DOHH2 (cell line): ENCODE results near the gene ZNF668.

Experiments used
- H3F3A ChIP-seq: fragments of 200-600 bp; sonication (generic), shearing (Covaris generic); 2 replicates; pipeline ENCODE4 v1.6.0; 2016; ENCODE audit warnings: antibody characterized with exemption, mild to moderate bottlenecking; ENCODE audit not compliant: control insufficient read depth, insufficient read depth
- H3K27ac ChIP-seq: fragments of 200-600 bp; sonication (generic); 2 replicates; pipeline ENCODE4 v1.5.1; 2014; ENCODE audit warnings: low read depth, mild to moderate bottlenecking, low read length, moderate library complexity
- H3K27me3 ChIP-seq: fragments of 200-600 bp; sonication (generic); 2 replicates; pipeline ENCODE4 v1.6.1; 2014; ENCODE audit warnings: mild to moderate bottlenecking, low read length, mixed read lengths; ENCODE audit not compliant: control insufficient read depth
- H3K36me3 ChIP-seq: fragments of 200-600 bp; sonication (generic); 2 replicates; pipeline ENCODE4 v1.6.1; 2014; ENCODE audit warnings: mild to moderate bottlenecking, low read length, moderate library complexity, mixed read lengths; ENCODE audit not compliant: control insufficient read depth
- H3K4me1 ChIP-seq: fragments of 200-600 bp; sonication (generic); 2 replicates; pipeline ENCODE4 v1.6.1; 2014; ENCODE audit warnings: mild to moderate bottlenecking, low read length, mixed read lengths; ENCODE audit not compliant: control insufficient read depth
- H3K4me2 ChIP-seq: fragments of 200-600 bp; sonication (generic); 2 replicates; pipeline ENCODE4 v1.6.0; 2014; ENCODE audit warnings: mild to moderate bottlenecking, low read length, moderate library complexity
- H3K4me3 ChIP-seq: fragments of 200-600 bp; sonication (generic); 2 replicates; pipeline ENCODE4 v1.5.1; 2014; ENCODE audit warnings: mild to moderate bottlenecking, low read length, mixed read lengths
- H3K79me2 ChIP-seq: fragments of 200-600 bp; sonication (generic); 2 replicates; pipeline ENCODE4 v1.6.1; 2014; ENCODE audit warnings: mild to moderate bottlenecking, low read length, mixed read lengths; ENCODE audit not compliant: control insufficient read depth
- H3K9me2 ChIP-seq: fragments of 200-600 bp; sonication (generic); replicated peaks from 2 replicates; pipeline ENCODE4 v1.6.1; 2014; ENCODE audit warnings: mild to moderate bottlenecking, low read length, mixed read lengths; ENCODE audit not compliant: control insufficient read depth
- H3K9me3 ChIP-seq: fragments of 200-600 bp; sonication (generic); 2 replicates; pipeline ENCODE4 v1.6.1; 2014; ENCODE audit warnings: antibody characterized with exemption, low read length, mixed read lengths; ENCODE audit not compliant: control insufficient read depth, insufficient read depth
- H4K20me1 ChIP-seq: fragments of 200-600 bp; sonication (generic); 2 replicates; pipeline ENCODE4 v1.6.0; 2014; ENCODE audit warnings: low read depth, mild to moderate bottlenecking, antibody characterized with exemption, low read length, moderate library complexity; ENCODE audit not compliant: control insufficient read depth, insufficient read depth
- EZH2phosphoT487 ChIP-seq: fragments of 200-600 bp; sonication (generic); IDR thresholded peaks from 2 replicates; pipeline ENCODE4 v1.6.1; 2017; ENCODE audit warnings: borderline replicate concordance, mild to moderate bottlenecking, antibody characterized with exemption, low read length, moderate library complexity, mixed read lengths
- TF ChIP-seq, protein P1 (sequence below): fragments of 200-600 bp; sonication (generic); IDR thresholded peaks from one replicate; pipeline ENCODE4 v1.5.1; 2014; ENCODE audit warnings: antibody characterized with exemption, mild to moderate bottlenecking, low read depth, low read length; ENCODE audit not compliant: poor library complexity, severe bottlenecking

ZNF668 gene

DNA sequence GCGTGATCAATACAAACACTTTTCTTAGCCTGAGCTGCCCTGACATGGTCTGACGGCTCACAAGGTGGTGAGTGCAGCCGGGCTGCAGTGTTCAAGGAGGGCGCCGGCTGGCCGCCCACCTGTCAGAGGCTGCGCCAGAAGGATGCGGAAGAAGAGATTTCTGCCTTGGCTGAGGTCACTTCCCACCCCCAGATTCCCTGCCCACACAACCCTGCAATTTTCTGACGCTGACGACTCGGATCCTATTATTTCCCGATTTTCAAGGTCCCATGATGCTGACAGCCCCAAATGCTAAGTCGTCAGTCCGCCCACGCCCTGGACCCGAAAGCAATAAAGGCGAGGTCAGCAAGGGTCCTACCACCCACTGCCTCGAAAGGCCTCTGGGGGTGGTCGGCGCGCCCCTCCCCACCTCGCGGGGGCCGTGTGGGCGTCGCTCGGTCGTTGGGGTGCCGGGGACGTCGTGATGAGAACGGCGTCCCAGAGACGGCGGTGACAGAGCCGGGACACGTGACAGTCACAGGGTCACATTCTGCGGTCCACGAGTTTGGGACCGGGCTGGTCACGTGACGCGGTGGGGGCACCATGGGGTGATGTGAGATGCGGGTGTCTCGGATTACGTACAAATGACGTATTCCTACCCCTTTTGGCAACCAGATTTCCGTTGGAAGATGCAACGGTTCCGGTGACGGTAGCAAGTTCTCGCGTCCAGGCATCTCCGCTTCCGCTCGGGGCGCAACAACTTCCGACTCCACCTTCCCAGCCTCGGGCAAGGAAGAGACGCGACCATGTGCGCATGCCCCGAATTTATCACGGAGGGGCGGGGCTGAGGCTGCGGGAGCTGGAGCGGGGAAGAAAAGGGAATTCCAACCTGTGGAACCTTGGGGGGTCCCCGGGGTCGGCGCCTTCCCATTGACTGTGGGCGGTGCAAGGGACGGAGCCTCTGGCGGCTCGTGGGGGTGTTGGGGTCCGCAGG is 41.0 kb downstream of the ZNF668 start, which contains the start of gene STX4:
STX4 (plus strand) TSS at position 823 of the 973 bp plus-strand sequence. CDS start 248 bp downstream, outside the sequence.
- H3K27ac ChIP-seq: peak within 1 kb of the TSS; percentile 56
- H3K9me2 ChIP-seq: no peaks in the 10 kb centered on the region
- H3K27me3 ChIP-seq: no peaks in the 10 kb centered on the region

GRCh38 chr16:31031276-31031675 is 42.8 kb downstream of the ZNF668 start:
- TF ChIP-seq EZH2phosphoT487: no peak
- TF ChIP-seq, protein P1, sequence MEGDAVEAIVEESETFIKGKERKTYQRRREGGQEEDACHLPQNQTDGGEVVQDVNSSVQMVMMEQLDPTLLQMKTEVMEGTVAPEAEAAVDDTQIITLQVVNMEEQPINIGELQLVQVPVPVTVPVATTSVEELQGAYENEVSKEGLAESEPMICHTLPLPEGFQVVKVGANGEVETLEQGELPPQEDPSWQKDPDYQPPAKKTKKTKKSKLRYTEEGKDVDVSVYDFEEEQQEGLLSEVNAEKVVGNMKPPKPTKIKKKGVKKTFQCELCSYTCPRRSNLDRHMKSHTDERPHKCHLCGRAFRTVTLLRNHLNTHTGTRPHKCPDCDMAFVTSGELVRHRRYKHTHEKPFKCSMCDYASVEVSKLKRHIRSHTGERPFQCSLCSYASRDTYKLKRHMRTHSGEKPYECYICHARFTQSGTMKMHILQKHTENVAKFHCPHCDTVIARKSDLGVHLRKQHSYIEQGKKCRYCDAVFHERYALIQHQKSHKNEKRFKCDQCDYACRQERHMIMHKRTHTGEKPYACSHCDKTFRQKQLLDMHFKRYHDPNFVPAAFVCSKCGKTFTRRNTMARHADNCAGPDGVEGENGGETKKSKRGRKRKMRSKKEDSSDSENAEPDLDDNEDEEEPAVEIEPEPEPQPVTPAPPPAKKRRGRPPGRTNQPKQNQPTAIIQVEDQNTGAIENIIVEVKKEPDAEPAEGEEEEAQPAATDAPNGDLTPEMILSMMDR: no peak
- no peaks in the 10 kb centered on the region for H3K9me3 ChIP-seq
- H3K27me3 ChIP-seq: no peaks in the 10 kb centered on the region
- no peak overlapping the region for H3K27ac ChIP-seq
- H3K4me3 ChIP-seq: no peak overlapping the region
- no peaks in the 10 kb centered on the region for H3K9me2 ChIP-seq
- peaks cover 11% of the 10 kb centered on the region for H3K79me2 ChIP-seq
- H4K20me1 ChIP-seq: no peaks in the 10 kb centered on the region
- no peaks in the 10 kb centered on the region for H3F3A ChIP-seq
- peaks cover 11% of the 10 kb centered on the region for H3K36me3 ChIP-seq
- no peak overlapping the region for H3K4me2 ChIP-seq
- peaks cover 20% of the 10 kb centered on the region for H3K4me1 ChIP-seq

More for the DNA sequence above, 41.0 kb downstream of the ZNF668 start, which contains the start of gene STX4:
- Histone ChIP-seq H3K36me3 (peaks cover 14% of the 10 kb centered on the region), H3K79me2 (peaks cover 11% of the 10 kb centered on the region), H3K4me1 (peaks cover 20% of the 10 kb centered on the region), H3K9me3 (no peaks in the 10 kb centered on the region), H4K20me1 (no peaks in the 10 kb centered on the region), H3F3A (no peaks in the 10 kb centered on the region), H3K4me2 (peak within 1 kb of the TSS; percentile 91), H3K4me3 (peak within 1 kb of the TSS; percentile 100)
- TF ChIP-seq, protein P1: no peak
- TF ChIP-seq EZH2phosphoT487: no peak

DNA sequence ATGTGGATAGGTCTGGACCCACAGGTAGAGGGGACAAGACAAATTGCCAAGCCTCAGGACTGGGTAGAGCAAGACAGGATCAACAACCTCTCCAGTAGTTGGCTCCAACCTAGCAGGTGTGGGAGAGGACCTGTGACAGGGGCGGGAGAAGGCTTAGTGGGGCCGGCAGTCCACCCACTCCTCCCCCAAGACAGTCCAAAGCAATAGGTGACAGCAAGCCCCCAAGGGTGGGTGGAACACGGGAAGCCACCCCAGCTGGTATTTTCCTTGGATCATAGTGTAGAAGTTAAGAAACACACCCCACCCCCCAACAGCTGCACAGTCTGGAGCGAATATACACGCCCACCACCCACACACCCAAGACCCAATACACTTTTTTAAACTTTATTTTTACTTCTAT is 44.8 kb downstream of the ZNF668 start:
- Histone ChIP-seq H3K9me3 (no peaks in the 10 kb centered on the region), H3K36me3 (no peaks in the 10 kb centered on the region), H3F3A (no peaks in the 10 kb centered on the region), H3K27ac (no peak overlapping the region), H3K4me3 (no peak overlapping the region), H3K9me2 (no peaks in the 10 kb centered on the region), H4K20me1 (no peaks in the 10 kb centered on the region), H3K79me2 (peaks cover 7% of the 10 kb centered on the region), H3K4me1 (peaks cover 15% of the 10 kb centered on the region), H3K4me2 (no peak overlapping the region), H3K27me3 (no peaks in the 10 kb centered on the region)
- no peak for TF ChIP-seq EZH2phosphoT487

DNA sequence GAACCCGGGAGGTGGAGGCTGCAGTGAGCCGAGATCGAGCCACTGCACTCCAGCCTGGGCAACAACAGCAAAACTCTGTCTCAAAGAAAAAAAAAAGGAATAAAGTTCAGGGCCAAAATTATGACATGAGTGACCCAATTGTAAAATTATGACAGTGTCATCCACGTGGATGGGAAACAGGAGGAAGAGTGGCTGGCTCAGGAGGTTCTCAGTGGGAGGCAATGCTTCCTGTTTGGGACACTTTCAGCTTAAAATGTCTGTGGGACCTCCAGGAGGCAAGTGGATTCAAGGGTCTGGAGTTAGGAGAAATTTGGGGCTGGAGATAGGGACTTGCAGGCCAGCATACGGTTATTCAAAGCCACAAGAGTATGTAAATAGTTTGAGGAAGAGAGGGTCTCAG is 48.7 kb downstream of the ZNF668 start:
- no peaks in the 10 kb centered on the region for H3K9me3 ChIP-seq
- no peaks in the 10 kb centered on the region for H3K9me2 ChIP-seq
- H3K79me2 ChIP-seq: no peaks in the 10 kb centered on the region
- H3K4me2 ChIP-seq: no peak overlapping the region
- H3K4me1 ChIP-seq: no peaks in the 10 kb centered on the region
- no peaks in the 10 kb centered on the region for H3K36me3 ChIP-seq
- H3K27ac ChIP-seq: no peak overlapping the region
- H3F3A ChIP-seq: no peaks in the 10 kb centered on the region
- H3K4me3 ChIP-seq: no peak overlapping the region
- no peaks in the 10 kb centered on the region for H4K20me1 ChIP-seq
- TF ChIP-seq, protein P1: no peak
- TF ChIP-seq EZH2phosphoT487: no peak
- no peaks in the 10 kb centered on the region for H3K27me3 ChIP-seq
